Forelimb muscle (tissue), 1 donor: ENCODE measurements around the gene CYLD. TPM values are rescaled to one million over a fixed set of nuclear protein-coding genes. Genes with fewer than 3 reads are reported as not detected.

Experiments
- DNase-seq: peaks from one replicate; pipeline ENCODE4 v3.0.0-alpha.2; 2013; ENCODE audit warnings: low read depth
- polyA plus RNA-seq: library from polyadenylated mRNA; unstranded; fragments of 120-200 nt; gene quantifications from one replicate; pipeline ENCODE4 v1.2.1, GENCODE V29; 2013; ENCODE audit not compliant: insufficient read length

Gene CYLD
- polyA plus RNA-seq, 1 donor, result 26.8 TPM

- no peak for DNase-seq
Observed at GRCh38 chr16:50739031-50739430, 2.9 kb upstream of the CYLD start.

GRCh38 chr16:50740736-50741135, 1.1 kb upstream of the CYLD start:
- DNase-seq, result no peak

- no peak for DNase-seq
Observed at GRCh38 chr16:50741225-50741780, 583 bp upstream of the CYLD start.

- no peak for DNase-seq
Observed at GRCh38 chr16:50742576-50743200, 802 bp downstream of the CYLD start.

- no peak for DNase-seq
Observed at GRCh38 chr16:50743581-50744225, 1.8 kb downstream of the CYLD start.

GRCh38 chr16:50744881-50745280, 3.0 kb downstream of the CYLD start:
- no peak for DNase-seq

- DNase-seq, result no peak
Observed at GRCh38 chr16:50745940-50746339, 4.1 kb downstream of the CYLD start.

- DNase-seq, result no peak
Observed at GRCh38 chr16:50747207-50747956, 5.5 kb downstream of the CYLD start.

GRCh38 chr16:50751528-50751927, 9.6 kb downstream of the CYLD start:
- no peak for DNase-seq

- DNase-seq, result no peak
Observed at GRCh38 chr16:50752471-50753235, 10.8 kb downstream of the CYLD start.

GRCh38 chr16:50756473-50756872, 14.6 kb downstream of the CYLD start:
- no peak for DNase-seq

GRCh38 chr16:50761267-50761666, 19.4 kb downstream of the CYLD start:
- DNase-seq, result no peak

- DNase-seq, result no peak
Observed at GRCh38 chr16:50762241-50762640, 20.4 kb downstream of the CYLD start.

GRCh38 chr16:50763211-50763610, 21.3 kb downstream of the CYLD start:
- no peak for DNase-seq

GRCh38 chr16:50765260-50765659, 23.4 kb downstream of the CYLD start:
- no peak for DNase-seq

- no peak for DNase-seq
Observed at GRCh38 chr16:50765861-50766260, 24.0 kb downstream of the CYLD start.

GRCh38 chr16:50767197-50767596, 25.3 kb downstream of the CYLD start:
- no peak for DNase-seq

- DNase-seq, result no peak
Observed at GRCh38 chr16:50771366-50771765, 29.5 kb downstream of the CYLD start.

- no peak for DNase-seq
Observed at GRCh38 chr16:50774405-50774804, 32.5 kb downstream of the CYLD start.

- DNase-seq, result no peak
Observed at GRCh38 chr16:50774960-50775359, 33.1 kb downstream of the CYLD start.

- no peak for DNase-seq
Observed at GRCh38 chr16:50776037-50776436, 34.2 kb downstream of the CYLD start.
